Measurements from ENCODE around the gene P2RX1. TPM values are rescaled to one million over a fixed set of nuclear protein-coding genes. Genes with fewer than 3 reads are reported as not detected.

Gene P2RX1
- total and polyA plus RNA-seq, 2 of the 4 experiments (the other 2 are of a cell fraction), result not detected

DNA sequence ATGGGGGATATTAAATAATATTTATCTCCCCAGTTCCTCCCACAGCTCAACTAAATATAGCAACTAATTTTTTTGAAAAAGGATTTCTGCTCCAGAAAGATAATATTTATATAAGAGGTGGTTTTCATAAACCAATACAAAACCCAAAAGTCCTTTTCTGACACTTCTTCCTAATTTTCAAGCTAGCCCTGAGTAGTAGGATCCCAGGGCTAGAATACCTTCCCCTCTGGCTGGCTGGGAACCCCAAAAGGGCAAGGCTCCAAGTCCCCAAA, 46.6 kb upstream of the P2RX1 start:
- Histone ChIP-seq H2BK20ac (ENCODE audit: low read depth, low read length) (no peak overlapping the region), H3K4ac (ENCODE audit: low read depth, low read length) (no peak overlapping the region), H2AK9ac (replicated peaks; ENCODE audit: low read depth, low read length, poor library complexity) (no peak overlapping the region), H3K14ac (replicated peaks; ENCODE audit: low read depth, low read length) (no peak overlapping the region), H2AFZ (replicated peaks; ENCODE audit: low read length, poor library complexity) (no peak overlapping the region), H3K23ac (ENCODE audit: low read depth, low read length) (no peak overlapping the region), H3K9me1 (ENCODE audit: insufficient read depth, low read length) (peaks cover 10% of the 10 kb centered on the region), H2BK120ac (ENCODE audit: low read depth, low read length) (no peak overlapping the region), H3K9me3 (ENCODE audit: control insufficient read depth, insufficient read depth, low read length) (no peaks in the 10 kb centered on the region), H3K27me3 (ENCODE audit: control insufficient read depth, insufficient read depth, low read length) (peaks cover 45% of the 10 kb centered on the region), H2BK5ac (ENCODE audit: low read depth, low read length, poor library complexity, severe bottlenecking) (no peak overlapping the region), H2BK15ac (ENCODE audit: low read depth, low read length) (no peak overlapping the region), H3K36me3 (ENCODE audit: control insufficient read depth, insufficient read depth, low read length) (no peaks in the 10 kb centered on the region), H3K56ac (ENCODE audit: extremely low read depth, insufficient read depth, low read length) (no peak overlapping the region), H4K5ac (ENCODE audit: low read depth, low read length) (no peak overlapping the region), H3K4me1 (ENCODE audit: control insufficient read depth, insufficient read depth, low read length) (peaks cover 19% of the 10 kb centered on the region), H2AK5ac (ENCODE audit: low read depth, low read length) (no peak overlapping the region), H3K79me1 (ENCODE audit: low read depth in 1 of 2, low read length in 2 of 2) (no peaks in the 10 kb centered on the region), H3K4me3 (ENCODE audit: insufficient read depth, low read depth, low read length) (no peak overlapping the region), H3K27ac (ENCODE audit: insufficient read depth, low read length) (no peak overlapping the region), H4K8ac (ENCODE audit: low read depth in 2 of 2, low read length in 2 of 2) (no peak overlapping the region), H3K18ac (ENCODE audit: low read depth, low read length) (no peak overlapping the region), H4K91ac (ENCODE audit: insufficient read depth, low read depth, low read length) (no peak overlapping the region), H3K4me2 (ENCODE audit: low read depth, low read length) (no peak overlapping the region), H3K9ac (ENCODE audit: low read depth, low read length) (no peak overlapping the region), H4K20me1 (ENCODE audit: insufficient read depth, low read length) (no peaks in the 10 kb centered on the region)
- dilution Hi-C loops (cut with HindIII; ENCODE audit: low sequenced_read_pairs, unreplicated experiment), result no loop called here
- ChIA-PET CTCF (no interaction called here), POLR2A (ENCODE audit: unreplicated experiment) (no interaction called here)
- ATAC-seq (ENCODE audit: low read depth) (no peak), DNase-seq (no peak)
- in situ Hi-C loops (cut with MboI; ENCODE audit: low sequenced_read_pairs), result no loop called here
- TF ChIP-seq MAZ (IDR thresholded peaks at IDR 0.05; ENCODE audit: borderline replicate concordance, low read depth, low read length) (no peak), RFX5 (IDR thresholded peaks at IDR 0.05; ENCODE audit: low read depth, low read length) (no peak), CEBPB (IDR thresholded peaks at IDR 0.05; ENCODE audit: low read depth, low read length) (no peak), FOS (IDR thresholded peaks at IDR 0.05; ENCODE audit: low read depth, low read length) (no peak), RAD21 (IDR thresholded peaks at IDR 0.05; ENCODE audit: low read length) (no peak), BHLHE40 (IDR thresholded peaks at IDR 0.05; ENCODE audit: low read depth, low read length) (no peak), CHD1 (IDR thresholded peaks at IDR 0.05; ENCODE audit: low read depth, low read length) (no peak), NFE2L2 (IDR thresholded peaks at IDR 0.05; ENCODE audit: low read depth, low read length) (no peak), MAFK (IDR thresholded peaks at IDR 0.05; ENCODE audit: low read depth, low read length) (no peak), RCOR1 (IDR thresholded peaks at IDR 0.05; ENCODE audit: insufficient replicate concordance, low read length) (no peak), POLR2A (IDR thresholded peaks at IDR 0.05; ENCODE audit: low read depth, low read length) (no peak), MXI1 (IDR thresholded peaks at IDR 0.05; ENCODE audit: borderline replicate concordance, low read depth, low read length) (no peak), SMC3 (IDR thresholded peaks at IDR 0.05; ENCODE audit: low read depth, low read length) (no peak)
- TF ChIP-seq, protein P1, sequence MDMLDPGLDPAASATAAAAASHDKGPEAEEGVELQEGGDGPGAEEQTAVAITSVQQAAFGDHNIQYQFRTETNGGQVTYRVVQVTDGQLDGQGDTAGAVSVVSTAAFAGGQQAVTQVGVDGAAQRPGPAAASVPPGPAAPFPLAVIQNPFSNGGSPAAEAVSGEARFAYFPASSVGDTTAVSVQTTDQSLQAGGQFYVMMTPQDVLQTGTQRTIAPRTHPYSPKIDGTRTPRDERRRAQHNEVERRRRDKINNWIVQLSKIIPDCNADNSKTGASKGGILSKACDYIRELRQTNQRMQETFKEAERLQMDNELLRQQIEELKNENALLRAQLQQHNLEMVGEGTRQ (IDR thresholded peaks at IDR 0.05; ENCODE audit: low read depth, low read length), result no peak
- TF ChIP-seq, protein P2, sequence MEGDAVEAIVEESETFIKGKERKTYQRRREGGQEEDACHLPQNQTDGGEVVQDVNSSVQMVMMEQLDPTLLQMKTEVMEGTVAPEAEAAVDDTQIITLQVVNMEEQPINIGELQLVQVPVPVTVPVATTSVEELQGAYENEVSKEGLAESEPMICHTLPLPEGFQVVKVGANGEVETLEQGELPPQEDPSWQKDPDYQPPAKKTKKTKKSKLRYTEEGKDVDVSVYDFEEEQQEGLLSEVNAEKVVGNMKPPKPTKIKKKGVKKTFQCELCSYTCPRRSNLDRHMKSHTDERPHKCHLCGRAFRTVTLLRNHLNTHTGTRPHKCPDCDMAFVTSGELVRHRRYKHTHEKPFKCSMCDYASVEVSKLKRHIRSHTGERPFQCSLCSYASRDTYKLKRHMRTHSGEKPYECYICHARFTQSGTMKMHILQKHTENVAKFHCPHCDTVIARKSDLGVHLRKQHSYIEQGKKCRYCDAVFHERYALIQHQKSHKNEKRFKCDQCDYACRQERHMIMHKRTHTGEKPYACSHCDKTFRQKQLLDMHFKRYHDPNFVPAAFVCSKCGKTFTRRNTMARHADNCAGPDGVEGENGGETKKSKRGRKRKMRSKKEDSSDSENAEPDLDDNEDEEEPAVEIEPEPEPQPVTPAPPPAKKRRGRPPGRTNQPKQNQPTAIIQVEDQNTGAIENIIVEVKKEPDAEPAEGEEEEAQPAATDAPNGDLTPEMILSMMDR (conservative IDR thresholded peaks at IDR 0.05; ENCODE audit: low read depth, low read length), result no peak
- TF ChIP-seq, protein P3, sequence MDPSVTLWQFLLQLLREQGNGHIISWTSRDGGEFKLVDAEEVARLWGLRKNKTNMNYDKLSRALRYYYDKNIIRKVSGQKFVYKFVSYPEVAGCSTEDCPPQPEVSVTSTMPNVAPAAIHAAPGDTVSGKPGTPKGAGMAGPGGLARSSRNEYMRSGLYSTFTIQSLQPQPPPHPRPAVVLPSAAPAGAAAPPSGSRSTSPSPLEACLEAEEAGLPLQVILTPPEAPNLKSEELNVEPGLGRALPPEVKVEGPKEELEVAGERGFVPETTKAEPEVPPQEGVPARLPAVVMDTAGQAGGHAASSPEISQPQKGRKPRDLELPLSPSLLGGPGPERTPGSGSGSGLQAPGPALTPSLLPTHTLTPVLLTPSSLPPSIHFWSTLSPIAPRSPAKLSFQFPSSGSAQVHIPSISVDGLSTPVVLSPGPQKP (IDR thresholded peaks at IDR 0.05; ENCODE audit: borderline replicate concordance, low read depth, low read length), result no peak
- intact Hi-C loops (cut with micrococcal nuclease), result no loop called here
- no TSS peak for BruUV-seq (replicated peaks)
